T-cell (primary cell): ENCODE data around the gene TNNT2. TPM values are rescaled to one million over a fixed set of nuclear protein-coding genes. Genes with fewer than 3 reads are reported as not detected.

Source experiments
- ATAC-seq, 4 experiments: fragments of 200-7000 bp in 3 of 4; fragments of 150-1000 bp in 1 of 4; cut with Tn5 transposase; replicated peaks in 1 of 4; 1 replicate in 3 of 4; 2 replicates in 1 of 4; pipeline ENCODE4 v1.10.0; 2021; ENCODE audit warnings: moderate library complexity in 3 of 4, mild to moderate bottlenecking in 2 of 4, moderate number of reproducible peaks in 1 of 4
- CTCF ChIA-PET, 2 donors: fragments of 300-600 bp; sonication (Branson Sonifier 250); formaldehyde crosslinking; loops; one replicate each; lab custom pipeline; 2022; ENCODE audit warnings: antibody characterized with exemption in 2 of 2; lab: Charles Lee
- POLR2A ChIA-PET, 2 donors: fragments of 300-600 bp; sonication (Branson Sonifier 250); formaldehyde crosslinking; loops; one replicate each; lab custom pipeline; 2022; ENCODE audit warnings: antibody characterized with exemption in 2 of 2; lab: Charles Lee
- DNase-seq, 35 experiments: peaks; one replicate each; pipeline versions ENCODE4 v3.0.0 to v3.0.0-alpha.2; 2013 to 2023
- H3K27ac ChIP-seq: one replicate; pipeline ENCODE4 v1.5.1; 2013; ENCODE audit warnings: low read length
- H3K27me3 ChIP-seq, 2 experiments: replicated peaks in 1 of 2; 1 replicate in 1 of 2; 2 replicates in 1 of 2; pipeline versions ENCODE4 v1.6.1 to v1.7.0; 2013; ENCODE audit warnings: low read length in 1 of 2, mixed read lengths in 1 of 2; ENCODE audit not compliant: control insufficient read depth in 2 of 2, insufficient read depth in 2 of 2; ENCODE audit errors: extremely low read depth in 1 of 2
- H3K36me3 ChIP-seq, 2 donors: 1 replicate in 1 of 2; 2 replicates in 1 of 2; pipeline versions ENCODE4 v1.6.1 to v1.7.0; 2013; ENCODE audit warnings: low read length in 1 of 2; ENCODE audit not compliant: control insufficient read depth in 2 of 2, insufficient read depth in 1 of 2; ENCODE audit errors: extremely low read depth in 1 of 2
- H3K4me1 ChIP-seq, 2 experiments: 1 replicate in 1 of 2; 2 replicates in 1 of 2; pipeline versions ENCODE4 v1.6.1 to v1.7.0; 2013; ENCODE audit warnings: low read length in 2 of 2, mixed read lengths in 1 of 2; ENCODE audit not compliant: insufficient read depth in 2 of 2, control insufficient read depth in 1 of 2; ENCODE audit errors: extremely low read depth in 1 of 2
- H3K4me3 ChIP-seq, 2 donors: 1 replicate in 1 of 2; 2 replicates in 1 of 2; pipeline versions ENCODE4 v1.5.1 to v1.7.0; 2013; ENCODE audit warnings: mild to moderate bottlenecking in 2 of 2, low read length in 1 of 2, moderate library complexity in 1 of 2; ENCODE audit not compliant: control insufficient read depth in 1 of 2; ENCODE audit errors: extremely low read depth in 1 of 2
- H3K9me3 ChIP-seq: 2 replicates; pipeline ENCODE4 v1.7.0; 2013
- H3K27ac Mint-ChIP-seq, 2 donors: one replicate each; pipeline ENCODE4 v1.8.0; 2020 to 2021; ENCODE audit warnings: mild to moderate bottlenecking in 2 of 2, mixed read lengths in 2 of 2
- H3K27me3 Mint-ChIP-seq, 2 donors: one replicate each; pipeline ENCODE4 v1.8.0; 2021 to 2022; ENCODE audit warnings: mixed read lengths in 2 of 2
- H3K36me3 Mint-ChIP-seq: one replicate; pipeline ENCODE4 v1.8.0; 2021; ENCODE audit warnings: mixed read lengths
- H3K4me1 Mint-ChIP-seq, 3 donors: one replicate each; pipeline ENCODE4 v1.8.0; 2020 to 2022; ENCODE audit warnings: mixed read lengths in 3 of 3, mild to moderate bottlenecking in 1 of 3
- H3K4me3 Mint-ChIP-seq, 3 donors: one replicate each; pipeline ENCODE4 v1.8.0; 2020 to 2022; ENCODE audit warnings: mild to moderate bottlenecking in 3 of 3, mixed read lengths in 3 of 3, moderate library complexity in 3 of 3
- H3K9me3 Mint-ChIP-seq, 3 donors: one replicate each; pipeline ENCODE4 v1.8.0; 2020 to 2022; ENCODE audit warnings: mixed read lengths in 3 of 3
- WGBS: methylation state at CpG from one replicate; pipeline ENCODE4 v1.1.5; 2013; ENCODE audit warnings: missing lambda C conversion rate; ENCODE audit not compliant: insufficient coverage; 5-methylcytosine and 5-hydroxymethylcytosine counted together
- total RNA-seq, 35 experiments: library from RNA in 6 of 35; stranded (reverse) in 6 of 35; fragments of 120-200 nt in 1 of 35; gene quantifications; one replicate each; pipeline versions ENCODE4 v1.2.1 to v1.2.4 and lab custom pipeline; 2013 to 2026

Gene TNNT2
- total RNA-seq, 5 donors from 2014 or later (not counting 1 experiment from before 2014, with no cell fraction given), result not detected

DNA sequence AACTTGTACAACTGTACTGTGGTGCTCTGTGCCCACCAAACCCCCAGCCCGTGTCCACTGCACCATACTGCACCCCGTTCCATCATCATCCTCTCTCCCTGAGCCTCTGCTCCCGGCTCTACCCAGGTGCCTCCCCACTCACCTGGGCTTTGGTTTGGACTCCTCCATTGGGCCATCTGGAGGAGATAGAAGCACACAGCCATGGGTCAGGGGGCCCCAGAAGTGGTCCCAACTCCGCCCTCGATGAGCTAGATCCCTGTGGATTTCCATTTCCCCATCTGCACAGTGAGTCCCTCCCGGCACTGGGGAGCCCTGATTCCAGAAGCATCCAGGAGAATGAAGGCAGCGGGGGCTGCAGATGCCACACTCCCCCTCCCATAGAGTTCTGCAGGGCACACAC is 10.8 kb downstream of the TNNT2 start:
- Histone ChIP-seq H3K27me3 (peaks cover 0 to 56% of the 10 kb centered on the region in 2 experiments), H3K36me3 (no peaks in the 10 kb centered on the region), H3K4me1 (no peaks in the 10 kb centered on the region), H3K9me3 (no peaks in the 10 kb centered on the region), H3K27ac (no peak overlapping the region), H3K4me3 (no peak overlapping the region)
- H3K4me1 Mint-ChIP-seq, result no peaks in the 10 kb centered on the region
- H3K27ac Mint-ChIP-seq, result no peak overlapping the region
- no peaks in the 10 kb centered on the region for H3K9me3 Mint-ChIP-seq
- POLR2A ChIA-PET, result no interaction called here
- 53% methylated on average over 7 of the region's 7 CpGs for WGBS
- no peaks in the 10 kb centered on the region for H3K36me3 Mint-ChIP-seq
- DNase-seq (no peak), ATAC-seq (no peak)
- peaks cover 24 to 25% of the 10 kb centered on the region in 2 donors for H3K27me3 Mint-ChIP-seq
- no peak overlapping the region for H3K4me3 Mint-ChIP-seq
- CTCF ChIA-PET, result no interaction called here

GRCh38 chr1:201365251-201365650 is 12.2 kb downstream of the TNNT2 start:
- H3K27ac Mint-ChIP-seq, result no peak overlapping the region
- no peaks in the 10 kb centered on the region for H3K9me3 Mint-ChIP-seq
- CTCF ChIA-PET, result no interaction called here
- H3K27me3 Mint-ChIP-seq, result peaks cover 20 to 23% of the 10 kb centered on the region in 2 donors
- DNase-seq (no peak), ATAC-seq (no peak)
- Histone ChIP-seq H3K36me3 (no peaks in the 10 kb centered on the region), H3K27ac (no peak overlapping the region), H3K4me3 (no peak overlapping the region), H3K27me3 (peaks cover 0 to 65% of the 10 kb centered on the region in 2 experiments), H3K9me3 (no peaks in the 10 kb centered on the region), H3K4me1 (no peaks in the 10 kb centered on the region)
- H3K36me3 Mint-ChIP-seq, result no peaks in the 10 kb centered on the region
- 76% methylated on average over 6 of the region's 11 CpGs for WGBS
- no peaks in the 10 kb centered on the region for H3K4me1 Mint-ChIP-seq
- H3K4me3 Mint-ChIP-seq, result no peak overlapping the region
- POLR2A ChIA-PET, result no interaction called here

DNA sequence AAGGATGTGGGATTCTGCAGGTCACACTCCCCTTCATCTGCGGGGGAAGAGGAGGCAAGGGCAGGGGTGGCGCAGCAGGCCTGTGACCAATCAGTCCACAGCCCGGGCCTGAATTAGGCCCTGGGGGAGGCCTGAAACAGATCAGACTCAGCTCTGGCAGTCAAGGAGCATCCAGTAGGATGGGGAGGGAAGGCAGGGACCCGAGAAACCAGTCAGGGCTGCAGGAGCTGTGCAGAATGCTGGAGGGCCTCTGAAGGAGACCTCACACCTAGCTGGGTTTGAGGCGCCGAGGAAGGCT is 12.7 kb downstream of the TNNT2 start:
- 50% methylated on average over 4 of the region's 6 CpGs for WGBS
- Histone ChIP-seq H3K9me3 (no peaks in the 10 kb centered on the region), H3K27me3 (peaks cover 0 to 60% of the 10 kb centered on the region in 2 experiments), H3K4me3 (no peak overlapping the region), H3K4me1 (no peaks in the 10 kb centered on the region), H3K27ac (no peak overlapping the region), H3K36me3 (no peaks in the 10 kb centered on the region)
- ATAC-seq (no peak), DNase-seq (no peak)
- H3K4me1 Mint-ChIP-seq, result no peaks in the 10 kb centered on the region
- ChIA-PET POLR2A (no interaction called here), CTCF (interaction anchor here in 1 of 2 donors (0.6 kb wide), 1 partner anchor 111 kb away, joined by 3 read pairs; no protein-coding TSS in a partner anchor)
- no peak overlapping the region for H3K27ac Mint-ChIP-seq
- no peaks in the 10 kb centered on the region for H3K36me3 Mint-ChIP-seq
- no peaks in the 10 kb centered on the region for H3K9me3 Mint-ChIP-seq
- peaks cover 20 to 23% of the 10 kb centered on the region in 2 donors for H3K27me3 Mint-ChIP-seq
- no peak overlapping the region for H3K4me3 Mint-ChIP-seq

DNA sequence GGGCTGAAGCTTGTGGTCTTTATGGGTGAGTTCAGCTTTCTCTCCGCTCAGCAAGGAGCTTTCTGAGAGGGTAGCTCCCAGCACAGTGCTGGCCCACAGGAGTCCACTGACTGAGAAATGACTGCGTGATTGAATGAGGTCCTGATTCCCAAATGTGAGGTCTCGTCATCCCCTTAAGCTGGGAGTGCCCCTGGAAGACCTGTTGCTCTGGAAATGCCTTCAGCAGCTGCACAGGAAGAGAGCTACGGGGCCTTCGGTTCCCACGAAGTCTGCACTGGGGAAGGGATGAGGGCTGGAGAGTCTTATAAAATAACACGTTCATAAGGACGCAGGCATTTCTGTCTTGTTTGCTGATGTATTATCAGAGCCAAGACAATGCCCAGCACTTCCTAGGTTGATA is 14.0 kb downstream of the TNNT2 start:
- Mint-ChIP-seq H3K36me3 (no peaks in the 10 kb centered on the region), H3K4me3 (no peak overlapping the region), H3K9me3 (no peaks in the 10 kb centered on the region), H3K27ac (no peak overlapping the region), H3K4me1 (no peaks in the 10 kb centered on the region), H3K27me3 (peaks cover 16 to 20% of the 10 kb centered on the region in 2 donors)
- ATAC-seq (no peak), DNase-seq (no peak)
- no peaks in the 10 kb centered on the region for H3K36me3 ChIP-seq
- CTCF ChIA-PET, result interaction anchor here in 1 of 2 donors (0.7 kb wide), 1 partner anchor 322 kb away, joined by 7 read pairs; no protein-coding TSS in a partner anchor
- 46% methylated on average over 5 of the region's 8 CpGs for WGBS
- POLR2A ChIA-PET, result no interaction called here
- no peaks in the 10 kb centered on the region for H3K4me1 ChIP-seq
- no peak overlapping the region for H3K4me3 ChIP-seq
- H3K27me3 ChIP-seq, result peaks cover 0 to 62% of the 10 kb centered on the region in 2 experiments
- H3K9me3 ChIP-seq, result no peaks in the 10 kb centered on the region
- H3K27ac ChIP-seq, result no peak overlapping the region

DNA sequence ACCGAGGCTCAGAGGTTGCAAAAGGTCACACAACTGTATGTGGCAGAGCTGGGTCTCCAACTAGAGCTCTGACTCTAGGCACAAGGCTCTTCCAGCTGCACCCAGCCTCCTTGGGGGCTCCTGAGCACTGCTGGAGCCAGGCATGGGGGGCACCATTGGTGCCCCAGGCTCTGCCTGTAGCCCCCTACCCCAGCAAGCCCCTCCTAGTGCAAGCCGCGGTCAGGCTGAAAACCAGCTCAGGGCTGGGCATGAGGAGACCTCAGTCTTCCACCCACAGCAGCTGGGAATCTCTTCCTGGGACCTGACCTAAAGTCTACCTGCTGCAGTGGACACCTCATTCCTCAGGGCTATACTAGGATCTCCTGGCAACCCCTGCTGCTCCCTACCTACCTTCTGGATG is 14.6 kb downstream of the TNNT2 start:
- 77% methylated on average over 3 of the region's 3 CpGs for WGBS
- H3K36me3 ChIP-seq, result no peaks in the 10 kb centered on the region
- no peaks in the 10 kb centered on the region for H3K9me3 ChIP-seq
- ChIA-PET CTCF (no interaction called here), POLR2A (no interaction called here)
- no peak overlapping the region for H3K27ac ChIP-seq
- DNase-seq (no peak), ATAC-seq (no peak)
- Mint-ChIP-seq H3K27ac (no peak overlapping the region), H3K4me1 (no peaks in the 10 kb centered on the region), H3K27me3 (peaks cover 15 to 25% of the 10 kb centered on the region in 2 donors), H3K36me3 (no peaks in the 10 kb centered on the region), H3K9me3 (no peaks in the 10 kb centered on the region), H3K4me3 (no peak overlapping the region)
- peaks cover 0 to 67% of the 10 kb centered on the region in 2 experiments for H3K27me3 ChIP-seq
- H3K4me1 ChIP-seq, result no peaks in the 10 kb centered on the region
- no peak overlapping the region for H3K4me3 ChIP-seq

- H3K4me3 ChIP-seq, result no peak overlapping the region
- peaks cover 0 to 67% of the 10 kb centered on the region in 2 experiments for H3K27me3 ChIP-seq
- peak in 1 of 35 experiments; percentile 25 for DNase-seq
Measured at GRCh38 chr1:201361652-201362504, 15.6 kb downstream of the TNNT2 start.

More at GRCh38 chr1:201361652-201362504, 15.6 kb downstream of the TNNT2 start:
- Mint-ChIP-seq H3K36me3 (no peaks in the 10 kb centered on the region), H3K4me3 (no peak overlapping the region), H3K4me1 (no peaks in the 10 kb centered on the region), H3K9me3 (no peaks in the 10 kb centered on the region), H3K27me3 (peaks cover 20 to 28% of the 10 kb centered on the region in 2 donors), H3K27ac (no peak overlapping the region)
- CTCF ChIA-PET, result no interaction called here
- Histone ChIP-seq H3K36me3 (no peaks in the 10 kb centered on the region), H3K9me3 (no peaks in the 10 kb centered on the region), H3K27ac (no peak overlapping the region), H3K4me1 (no peaks in the 10 kb centered on the region)
- ATAC-seq, result peak in 1 of 4 experiments; percentile 46
- WGBS, result 15% methylated on average over 4 of the region's 10 CpGs
- POLR2A ChIA-PET, result no interaction called here
